H1 (cell line): Measurements from ENCODE around the gene NUP85. TPM values are rescaled to one million over a fixed set of nuclear protein-coding genes. Genes with fewer than 3 reads are reported as not detected.

Experiments used
- CTCF ChIA-PET: fragments of 300-600 bp; sonication (Branson Sonifier 250); formaldehyde crosslinking; loops from one replicate; lab custom pipeline; 2021; ENCODE audit not compliant: partially characterized antibody; lab: Charles Lee
- POLR2A ChIA-PET: fragments of 300-600 bp; sonication (Branson Sonifier 250); formaldehyde crosslinking; loops from one replicate; lab custom pipeline; 2021; ENCODE audit warnings: inconsistent platforms; ENCODE audit not compliant: partially characterized antibody; lab: Charles Lee
- DNase-seq, 2 experiments: peaks; one replicate each; pipeline versions ENCODE4 v3.0.0 to v3.0.0-alpha.2; 2010 to 2022; ENCODE audit warnings: low spot score in 2 of 2, low read depth in 1 of 2, mixed read lengths in 1 of 2
- FAIRE-seq: peaks from 2 replicates; lab custom pipeline; 2011; peaks lifted over from hg19 to GRCh38; lab: Jason Lieb, UNC
- H2AFZ ChIP-seq: 2 replicates; pipeline ENCODE4 v1.8.1; 2012; ENCODE audit warnings: low read length, inconsistent platforms
- H2AK5ac ChIP-seq: 2 replicates; pipeline ENCODE4 v1.6.1; 2013; ENCODE audit warnings: low read depth, low read length
- H2BK120ac ChIP-seq: replicated peaks from 2 replicates; pipeline ENCODE3; 2013; ENCODE audit warnings: low read depth, low read length, inconsistent platforms
- H2BK12ac ChIP-seq: 2 replicates; pipeline ENCODE4 v1.6.1; 2013; ENCODE audit warnings: low read depth, low read length
- H2BK15ac ChIP-seq: 2 replicates; pipeline ENCODE4 v1.6.1; 2013; ENCODE audit warnings: low read length
- H2BK20ac ChIP-seq: 2 replicates; pipeline ENCODE4 v1.6.1; 2013; ENCODE audit warnings: low read length
- H2BK5ac ChIP-seq: 2 replicates; pipeline ENCODE4 v1.6.1; 2013; ENCODE audit warnings: low read depth, low read length
- H3K14ac ChIP-seq: 2 replicates; pipeline ENCODE4 v1.6.1; 2013; ENCODE audit warnings: inconsistent platforms; ENCODE audit not compliant: insufficient read length
- H3K18ac ChIP-seq: 2 replicates; pipeline ENCODE4 v1.6.1; 2013; ENCODE audit warnings: low read length; ENCODE audit errors: extremely low read depth
- H3K23ac ChIP-seq: 2 replicates; pipeline ENCODE4 v1.6.1; 2013; ENCODE audit warnings: inconsistent platforms; ENCODE audit not compliant: insufficient read length
- H3K23me2 ChIP-seq: 2 replicates; pipeline ENCODE4 v1.6.1; 2013; ENCODE audit warnings: low read depth, low read length
- H3K27ac ChIP-seq: 2 replicates; pipeline ENCODE4 v1.6.1; 2011; ENCODE audit warnings: low read depth, low read length, inconsistent platforms
- H3K27me3 ChIP-seq, 4 experiments: replicated peaks in 1 of 4; 1 replicate in 1 of 4; 2 replicates in 3 of 4; pipeline versions ENCODE4 v1.6.1 to v1.8.1; 2011 to 2013; ENCODE audit warnings: low read length in 3 of 4, mild to moderate bottlenecking in 3 of 4, inconsistent platforms in 2 of 4, mixed read lengths in 2 of 4, moderate library complexity in 1 of 4; ENCODE audit not compliant: control insufficient read depth in 3 of 4, insufficient read depth in 3 of 4; ENCODE audit errors: extremely low read depth in 1 of 4
- H3K36me3 ChIP-seq, 4 experiments: 2 replicates each; pipeline versions ENCODE4 v1.6.1 to v1.8.1; 2011 to 2013; ENCODE audit warnings: mild to moderate bottlenecking in 4 of 4, low read length in 3 of 4, moderate library complexity in 2 of 4, control low read depth in 1 of 4, inconsistent platforms in 1 of 4; ENCODE audit not compliant: insufficient read depth in 4 of 4, control insufficient read depth in 2 of 4
- H3K4ac ChIP-seq: replicated peaks from 2 replicates; pipeline ENCODE3; 2013; ENCODE audit warnings: low read length, low read depth, mixed read lengths, inconsistent platforms; ENCODE audit not compliant: insufficient read length
- H3K4me1 ChIP-seq, 4 experiments: replicated peaks in 1 of 4; 1 replicate in 1 of 4; 2 replicates in 3 of 4; pipeline versions ENCODE4 v1.6.1 to v1.8.1; 2011 to 2013; ENCODE audit warnings: low read length in 3 of 4, inconsistent platforms in 2 of 4, mixed read lengths in 1 of 4; ENCODE audit not compliant: insufficient read depth in 4 of 4, control insufficient read depth in 3 of 4
- H3K4me2 ChIP-seq, 2 experiments: 2 replicates each; pipeline versions ENCODE4 v1.6.1 to v1.8.1; 2011 to 2013; ENCODE audit warnings: low read depth in 2 of 2, low read length in 2 of 2, control low read depth in 1 of 2, inconsistent platforms in 1 of 2, mild to moderate bottlenecking in 1 of 2; ENCODE audit not compliant: insufficient read depth in 1 of 2
- H3K4me3 ChIP-seq, 4 experiments: fragments of 200-600, 300-600 bp in 1 of 4; sonication (generic), shearing (Covaris generic), sonication (Bioruptor Twin) in 1 of 4; 2 replicates each; pipeline versions ENCODE4 v1.5.1 to v1.8.1; 2011 to 2016; ENCODE audit warnings: low read length in 4 of 4, low read depth in 3 of 4, control low read depth in 2 of 4, inconsistent platforms in 2 of 4, mild to moderate bottlenecking in 2 of 4, mixed read lengths in 1 of 4, moderate library complexity in 1 of 4; ENCODE audit not compliant: insufficient read depth in 2 of 4; ENCODE audit errors: extremely low read depth in 1 of 4
- H3K56ac ChIP-seq: replicated peaks from 2 replicates; pipeline ENCODE3; 2013; ENCODE audit warnings: low read depth, mild to moderate bottlenecking, mixed read lengths, low read length, inconsistent platforms; ENCODE audit not compliant: insufficient read length
- H3K79me1 ChIP-seq: 2 replicates; pipeline ENCODE4 v1.6.1; 2013; ENCODE audit warnings: low read depth, low read length, control low read depth
- H3K79me2 ChIP-seq, 2 experiments: 2 replicates each; pipeline versions ENCODE4 v1.6.1 to v1.8.1; 2012 to 2013; ENCODE audit warnings: low read length in 2 of 2, mild to moderate bottlenecking in 2 of 2, inconsistent platforms in 1 of 2; ENCODE audit not compliant: insufficient read depth in 2 of 2, control insufficient read depth in 1 of 2
- H3K9ac ChIP-seq, 4 experiments: replicated peaks in 1 of 4; 1 replicate in 1 of 4; 2 replicates in 3 of 4; pipeline versions ENCODE4 v1.6.1 to v1.8.1; 2011 to 2013; ENCODE audit warnings: low read depth in 3 of 4, low read length in 3 of 4, control low read depth in 2 of 4, mild to moderate bottlenecking in 2 of 4, moderate library complexity in 2 of 4, inconsistent platforms in 1 of 4; ENCODE audit errors: extremely low read depth in 1 of 4
- H3K9me3 ChIP-seq, 2 experiments: 2 replicates each; pipeline versions ENCODE4 v1.6.1 to v1.8.1; 2012 to 2013; ENCODE audit warnings: mild to moderate bottlenecking in 2 of 2, moderate library complexity in 2 of 2, control low read depth in 1 of 2, inconsistent platforms in 1 of 2, low read depth in 1 of 2, low read length in 1 of 2, mixed read lengths in 1 of 2; ENCODE audit not compliant: insufficient read depth in 2 of 2
- H4K20me1 ChIP-seq, 2 experiments: replicated peaks in 1 of 2; 2 replicates each; pipeline versions ENCODE3 to v1.8.1; 2011 to 2013; ENCODE audit warnings: inconsistent platforms in 2 of 2, low read length in 2 of 2, mild to moderate bottlenecking in 1 of 2; ENCODE audit not compliant: insufficient read depth in 2 of 2, control insufficient read depth in 1 of 2
- H4K5ac ChIP-seq: 2 replicates; pipeline ENCODE4 v1.6.1; 2013; ENCODE audit warnings: low read length, low read depth, mixed read lengths, inconsistent platforms; ENCODE audit not compliant: insufficient read length
- H4K8ac ChIP-seq: 2 replicates; pipeline ENCODE4 v1.8.0; 2013; ENCODE audit warnings: mild to moderate bottlenecking, moderate library complexity, low read length, inconsistent platforms; ENCODE audit not compliant: insufficient read depth; ENCODE audit errors: extremely low read depth
- H4K91ac ChIP-seq: replicated peaks from 2 replicates; pipeline ENCODE3; 2013; ENCODE audit warnings: low read length, mixed read lengths, inconsistent platforms; ENCODE audit not compliant: insufficient read length
- ASH2L ChIP-seq: fragments of 200-600, 300-600 bp; sonication (generic); IDR thresholded peaks from one replicate; pipeline ENCODE4 v1.7.1; 2017; ENCODE audit warnings: low read length
- KDM1A ChIP-seq: fragments of 200-600, 300-600 bp; sonication (generic); IDR thresholded peaks from 2 replicates; pipeline ENCODE4 v1.7.1; 2016; ENCODE audit warnings: mild to moderate bottlenecking, low read length, borderline replicate concordance
- PHF8 ChIP-seq: fragments of 200-600 bp; sonication (generic); conservative IDR thresholded peaks from 2 replicates; pipeline ENCODE4 v1.7.1; 2012; ENCODE audit warnings: low read depth, mild to moderate bottlenecking, inconsistent platforms, low read length, moderate library complexity
- POU5F1 ChIP-seq: IDR thresholded peaks from 2 replicates; pipeline ENCODE4 v1.6.1; 2011; ENCODE audit warnings: low read depth, mild to moderate bottlenecking, low read length, moderate library complexity
- RBBP5 ChIP-seq: IDR thresholded peaks from 2 replicates; pipeline ENCODE4 v1.7.1; 2012; ENCODE audit warnings: low read depth, mild to moderate bottlenecking, inconsistent platforms, low read length, moderate library complexity, borderline replicate concordance
- SP1 ChIP-seq: IDR thresholded peaks from 2 replicates; pipeline ENCODE4 v1.6.1; 2011; ENCODE audit warnings: low read depth, low read length
- TAF7 ChIP-seq: optimal IDR thresholded peaks from 2 replicates; pipeline ENCODE3; 2011; ENCODE audit warnings: low read depth, mild to moderate bottlenecking, inconsistent platforms, low read length, moderate library complexity, borderline replicate concordance
- TBP ChIP-seq: IDR thresholded peaks from 2 replicates; pipeline ENCODE4 v1.6.1; 2011; ENCODE audit warnings: low read depth, low read length, improper control_type of control experiment
- WGBS, 2 experiments: shearing (Covaris generic) in 1 of 2; methylation state at CpG; one replicate each; pipeline versions ENCODE4 v1.1.6 to v1.1.7; 2013 to 2015; ENCODE audit warnings: low lambda C conversion rate in 2 of 2, mixed read lengths in 2 of 2, inconsistent platforms in 1 of 2, low coverage in 1 of 2, missing lambda C conversion rate in 1 of 2; ENCODE audit not compliant: insufficient replicate concordance in 2 of 2, insufficient coverage in 1 of 2, insufficient read length in 1 of 2; ENCODE audit errors: extremely low coverage in 1 of 2, missing lambda C conversion rate in 1 of 2; 5-methylcytosine and 5-hydroxymethylcytosine counted together
- polyA plus RNA-seq, 7 experiments: library from polyadenylated mRNA; depleted of rRNA in 3 of 7; stranded (reverse) in 5 of 7; unstranded in 2 of 7; fragments of >200 nt in 5 of 7; fragments of 200-250 nt in 2 of 7; gene quantifications; 1 replicate in 5 of 7; 2 replicates in 1 of 7; 4 replicates in 1 of 7; pipeline versions ENCODE4 v1.2.1 to v1.2.3, GENCODE V29; 2011 to 2013; ENCODE audit warnings: missing spikeins in 2 of 7, mixed read lengths in 2 of 7
- total RNA-seq: library from RNA; stranded (reverse); fragmentation: NEBNext Ultra II Directional; extraction: Animal tissue kit (Norgen Biotek cat#: 25700); gene quantifications from 2 replicates; pipeline ENCODE4 v1.2.1, GENCODE V29; 2021

NUP85 gene
- total and polyA plus RNA-seq, 2 of the 8 experiments (the other 6 are each of a cell fraction or from before 2014, with no cell fraction given) = 98.5 to 154 TPM

DNA sequence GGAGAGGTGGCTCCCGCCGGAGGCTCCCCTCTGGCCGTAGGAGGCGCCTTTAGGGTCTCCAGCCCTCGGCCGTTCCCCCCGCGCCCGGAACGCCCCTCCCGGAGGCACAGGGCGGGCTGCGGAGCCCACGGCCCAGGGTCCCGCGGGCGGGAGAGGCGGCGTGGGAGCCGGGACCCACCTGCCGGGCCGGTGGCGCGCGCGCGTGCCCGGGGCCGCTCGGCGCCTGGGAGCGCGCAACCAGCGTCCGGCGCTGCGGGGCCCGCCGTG lies 65.4 kb downstream of the NUP85 start, which contains the start of gene MIF4GD:
TSS of gene MIF4GD (minus strand) at position 266 of the 267 bp plus-strand sequence. CDS start 1,036 bp downstream, outside the sequence.
- Histone ChIP-seq H2BK120ac (no peak within 1 kb of the TSS), H2BK5ac (peak within 1 kb of the TSS; percentile 63; the same call in 1 of the 2 replicates), H3K56ac (peak within 1 kb of the TSS; percentile 46), H3K14ac (peak within 1 kb of the TSS; percentile 67), H4K91ac (no peak within 1 kb of the TSS), H4K8ac (peak within 1 kb of the TSS; percentile 88), H3K4ac (peak within 1 kb of the TSS; percentile 59), H3K18ac (peak within 1 kb of the TSS; percentile 93), H2BK15ac (no peak within 1 kb of the TSS; the same call in 1 of the 2 replicates), H2BK20ac (no peak within 1 kb of the TSS), H2AFZ (peak within 1 kb of the TSS; percentile 43; the same call in 1 of the 2 replicates), H3K4me3 (peak within 1 kb of the TSS; percentile 84 to 91 (median 87))
- no peak for DNase-seq
- POLR2A ChIA-PET = interaction anchor here (0.6 to 6.7 kb wide), 20 partner anchors 9 to 1312 kb away, joined by 3 to 62 read pairs (median 4); partner anchors contain the start of genes GGA3, GRB2, MRPS7 and SLC25A19
- TF ChIP-seq POU5F1 (no peak), ASH2L (peak; percentile 26), TAF7 (peak; percentile 69), KDM1A (no peak), SP1 (no peak), TBP (0 out of 2 replicates have a peak, but pooled peaks have one; percentile 10), RBBP5 (peak; percentile 77; the same call in 1 of the 2 replicates), PHF8 (peak; percentile 78)
- TF ChIP-seq, all 59 proteins: peak for 5
- Histone ChIP-seq H3K79me1 (no peaks in the 10 kb centered on the region), H3K27ac (peak within 1 kb of the TSS; percentile 21; the same call in 1 of the 2 replicates), H3K9ac (peak within 1 kb of the TSS; percentile 25 to 90 (median 61); a peak in 6 of 7 replicates), H3K23ac (no peak within 1 kb of the TSS), H3K9me3 (no peaks in the 10 kb centered on the region), H3K4me2 (peak within 1 kb of the TSS; percentile 70 to 95), H2AK5ac (no peak within 1 kb of the TSS), H2BK12ac (no peak within 1 kb of the TSS), H3K4me1 (peaks cover 0 to 9% (median 7%) of the 10 kb centered on the region in 4 experiments; a peak in 4 of 7 replicates), H3K36me3 (peaks cover 5 to 17% (median 10%) of the 10 kb centered on the region in 4 experiments), H3K23me2 (peaks cover 15% of the 10 kb centered on the region), H4K20me1 (peaks cover 4 to 7% of the 10 kb centered on the region in 2 experiments), H4K5ac (peak within 1 kb of the TSS; percentile 61), H3K79me2 (no peaks in the 10 kb centered on the region), H3K27me3 (no peaks in the 10 kb centered on the region)
- FAIRE-seq = no peak
- CTCF ChIA-PET = interaction anchor here (0.6 to 21.2 kb wide), 48 partner anchors 9 to 635 kb away, joined by 3 to 369 read pairs (median 4); partner anchors contain the start of genes GGA3, GRB2, MRPS7 and NT5C
- WGBS, 2 experiments = 0% methylated on average over 2 of the region's 39 CpGs; no CpG with 5 or more reads in 1 of the 2 experiments
